ENCODE measurements around the gene SLTM.
A peak's percentile ranks its signal among the peaks of the same experiment; 100 is the strongest.

SLTM gene

GRCh38 chr15:58966698-58967097 lies 33.2 kb upstream of the SLTM start:
- H3K4me3 ChIP-seq (ENCODE audit: control insufficient read depth, low read depth, low read length), result no peak overlapping the region
- no peak for TF ChIP-seq CTCF (IDR thresholded peaks at IDR 0.05; ENCODE audit: control insufficient read depth, insufficient read depth, low read depth, low read length, missing control alignments)
- no peak for DNase-seq (ENCODE audit: low read depth)

GRCh38 chr15:58962662-58963565 lies 29.4 kb upstream of the SLTM start:
- TF ChIP-seq CTCF (IDR thresholded peaks at IDR 0.05; ENCODE audit: control insufficient read depth, insufficient read depth, low read depth, low read length, missing control alignments), result no peak
- DNase-seq (ENCODE audit: low read depth), result no peak
- H3K4me3 ChIP-seq (ENCODE audit: control insufficient read depth, low read depth, low read length), result no peak overlapping the region

- no peak for TF ChIP-seq CTCF (IDR thresholded peaks at IDR 0.05; ENCODE audit: control insufficient read depth, insufficient read depth, low read depth, low read length, missing control alignments)
- H3K4me3 ChIP-seq (ENCODE audit: control insufficient read depth, low read depth, low read length), result no peak overlapping the region
- DNase-seq (ENCODE audit: low read depth), result no peak
Observed at GRCh38 chr15:58962136-58962535, 28.7 kb upstream of the SLTM start.

- no peak for DNase-seq (ENCODE audit: low read depth)
- H3K4me3 ChIP-seq (ENCODE audit: control insufficient read depth, low read depth, low read length), result no peak overlapping the region
- TF ChIP-seq CTCF (IDR thresholded peaks at IDR 0.05; ENCODE audit: control insufficient read depth, insufficient read depth, low read depth, low read length, missing control alignments), result no peak
Observed at GRCh38 chr15:58958811-58959210, 25.3 kb upstream of the SLTM start.

- TF ChIP-seq CTCF (IDR thresholded peaks at IDR 0.05; ENCODE audit: control insufficient read depth, insufficient read depth, low read depth, low read length, missing control alignments), result peak; percentile 86
- H3K4me3 ChIP-seq (ENCODE audit: control insufficient read depth, low read depth, low read length), result no peak overlapping the region
- DNase-seq (ENCODE audit: low read depth), result no peak
Observed at GRCh38 chr15:58957101-58957973, 23.9 kb upstream of the SLTM start.

GRCh38 chr15:58952751-58953150 lies 19.3 kb upstream of the SLTM start:
- H3K4me3 ChIP-seq (ENCODE audit: control insufficient read depth, low read depth, low read length), result no peak overlapping the region
- TF ChIP-seq CTCF (IDR thresholded peaks at IDR 0.05; ENCODE audit: control insufficient read depth, insufficient read depth, low read depth, low read length, missing control alignments), result no peak
- DNase-seq (ENCODE audit: low read depth), result no peak
